H1 (cell line): Measurements from ENCODE around the gene TMIGD3.
"Not testable (repeated sequence)": the region's sequence is repeated elsewhere in the genome, so short reads cannot be mapped to it uniquely, and the experiment has no call there.

Experiments
- BRCA1 ChIP-seq: IDR thresholded peaks from 2 replicates; pipeline ENCODE4 v1.6.1; 2012; ENCODE audit warnings: low read depth, low read length, improper control_type of control experiment
- HDAC6 ChIP-seq: IDR thresholded peaks from one replicate; pipeline ENCODE4 v1.7.1; 2012; ENCODE audit warnings: low read depth, mild to moderate bottlenecking, inconsistent platforms, low read length, moderate library complexity
- KDM5A ChIP-seq: fragments of 200-600 bp; IDR thresholded peaks from 2 replicates; pipeline ENCODE4 v1.7.1; 2012; ENCODE audit warnings: mild to moderate bottlenecking, low read length, inconsistent platforms, mixed read lengths
- TF ChIP-seq, protein P1 (sequence below): IDR thresholded peaks from 2 replicates; pipeline ENCODE4 v1.6.1; 2012; ENCODE audit warnings: inconsistent platforms
- TF ChIP-seq, protein P2 (sequence below), 3 experiments: IDR thresholded peaks; 1 replicate in 2 of 3; 2 replicates in 1 of 3; pipeline versions ENCODE4 v1.5.1 to v1.6.1; 2011; ENCODE audit warnings: low read length in 3 of 3, mild to moderate bottlenecking in 3 of 3, inconsistent platforms in 2 of 3, low read depth in 1 of 3, moderate library complexity in 1 of 3; ENCODE audit not compliant: insufficient read depth in 1 of 3; ENCODE audit errors: control extremely low read depth in 1 of 3

- TF ChIP-seq HDAC6, BRCA1, KDM5A: not testable (repeated sequence)
- TF ChIP-seq, protein P1, sequence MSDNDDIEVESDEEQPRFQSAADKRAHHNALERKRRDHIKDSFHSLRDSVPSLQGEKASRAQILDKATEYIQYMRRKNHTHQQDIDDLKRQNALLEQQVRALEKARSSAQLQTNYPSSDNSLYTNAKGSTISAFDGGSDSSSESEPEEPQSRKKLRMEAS: not testable (repeated sequence)
- TF ChIP-seq, protein P2, sequence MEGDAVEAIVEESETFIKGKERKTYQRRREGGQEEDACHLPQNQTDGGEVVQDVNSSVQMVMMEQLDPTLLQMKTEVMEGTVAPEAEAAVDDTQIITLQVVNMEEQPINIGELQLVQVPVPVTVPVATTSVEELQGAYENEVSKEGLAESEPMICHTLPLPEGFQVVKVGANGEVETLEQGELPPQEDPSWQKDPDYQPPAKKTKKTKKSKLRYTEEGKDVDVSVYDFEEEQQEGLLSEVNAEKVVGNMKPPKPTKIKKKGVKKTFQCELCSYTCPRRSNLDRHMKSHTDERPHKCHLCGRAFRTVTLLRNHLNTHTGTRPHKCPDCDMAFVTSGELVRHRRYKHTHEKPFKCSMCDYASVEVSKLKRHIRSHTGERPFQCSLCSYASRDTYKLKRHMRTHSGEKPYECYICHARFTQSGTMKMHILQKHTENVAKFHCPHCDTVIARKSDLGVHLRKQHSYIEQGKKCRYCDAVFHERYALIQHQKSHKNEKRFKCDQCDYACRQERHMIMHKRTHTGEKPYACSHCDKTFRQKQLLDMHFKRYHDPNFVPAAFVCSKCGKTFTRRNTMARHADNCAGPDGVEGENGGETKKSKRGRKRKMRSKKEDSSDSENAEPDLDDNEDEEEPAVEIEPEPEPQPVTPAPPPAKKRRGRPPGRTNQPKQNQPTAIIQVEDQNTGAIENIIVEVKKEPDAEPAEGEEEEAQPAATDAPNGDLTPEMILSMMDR (IDR thresholded peaks at IDR 0.05; ENCODE audit: control extremely low read depth in 1 of 3, insufficient read depth in 1 of 3, low read depth in 1 of 3, low read length in 3 of 3): not testable (repeated sequence)
These were observed 44.4 kb upstream of the TMIGD3 start for GRCh38 chr1:111547786-111548185.
